Activated CD8-positive, alpha-beta memory T cell treated with anti-CD3 and anti-CD28 coated beads for 36 hours (primary cell): ENCODE data around the gene HBQ1. TPM values are rescaled to one million over a fixed set of nuclear protein-coding genes. Genes with fewer than 3 reads are reported as not detected.
"Not testable (repeated sequence)": the region's sequence is repeated elsewhere in the genome, so short reads cannot be mapped to it uniquely, and the experiment has no call there.

Source experiments
- CTCF ChIA-PET: fragments of 350-600 bp; sonication (Branson Sonifier 250); formaldehyde crosslinking; loops from one replicate; lab custom pipeline; 2021; ENCODE audit warnings: antibody characterized with exemption; lab: Charles Lee
- POLR2A ChIA-PET: fragments of 350-600 bp; sonication (Branson Sonifier 250); formaldehyde crosslinking; loops from one replicate; lab custom pipeline; 2021; ENCODE audit warnings: antibody characterized with exemption; lab: Charles Lee
- total RNA-seq, 2 experiments: library from RNA; stranded (reverse); gene quantifications; one replicate each; pipeline ENCODE4 v1.2.3, GENCODE V29; 2021

HBQ1 gene
- total RNA-seq, 2 experiments from 2014 or later: 1.3 TPM; not detected in 1

- POLR2A ChIA-PET, CTCF ChIA-PET: not testable (repeated sequence)
These were observed 7.8 kb upstream of the HBQ1 start, which contains the start of gene HBA2 for GRCh38 chr16:172374-172941. HBA2 (plus strand) TSS chr16:172876; CDS start chr16:172913, 37 bp downstream.

- CTCF ChIA-PET, POLR2A ChIA-PET: not testable (repeated sequence)
These were observed 6.9 kb upstream of the HBQ1 start for GRCh38 chr16:173211-173854.

- POLR2A ChIA-PET, CTCF ChIA-PET: not testable (repeated sequence)
These were observed 6.1 kb upstream of the HBQ1 start for GRCh38 chr16:173928-174769.

GRCh38 chr16:175011-175949 lies 5.0 kb upstream of the HBQ1 start:
- CTCF ChIA-PET: interaction anchor here (1.0 kb wide), 1 partner anchor 110 kb away, joined by 5 read pairs; no protein-coding TSS in a partner anchor

GRCh38 chr16:176006-176405 lies 4.3 kb upstream of the HBQ1 start:
- CTCF ChIA-PET: not testable (repeated sequence)

More at GRCh38 chr16:175011-175949, 5.0 kb upstream of the HBQ1 start:
- POLR2A ChIA-PET: no interaction called here

GRCh38 chr16:176477-177382 lies 3.5 kb upstream of the HBQ1 start, which contains the start of gene HBA1:
HBA1 (plus strand) TSS chr16:176680; CDS start chr16:176717, 37 bp downstream.
- ChIA-PET POLR2A (interaction anchor here (0.5 kb wide), 1 partner anchor 108 kb away, joined by 3 read pairs; no protein-coding TSS in a partner anchor), CTCF (interaction anchor here (1.3 kb wide), 1 partner anchor 70 kb away, joined by 4 read pairs; no protein-coding TSS in a partner anchor)

More at GRCh38 chr16:176006-176405, 4.3 kb upstream of the HBQ1 start:
- POLR2A ChIA-PET: not testable (repeated sequence)

- ChIA-PET CTCF (interaction anchor here (1.3 kb wide), 2 partner anchors 70 to 81 kb away, joined by 4 to 5 read pairs; no protein-coding TSS in a partner anchor), POLR2A (interaction anchor here (0.5 kb wide), 1 partner anchor 109 kb away, joined by 3 read pairs; no protein-coding TSS in a partner anchor)
These were observed 2.9 kb upstream of the HBQ1 start for GRCh38 chr16:177394-177822.

- ChIA-PET POLR2A (no interaction called here), CTCF (interaction anchor here (1.3 kb wide), 2 partner anchors 71 to 81 kb away, joined by 4 to 5 read pairs; no protein-coding TSS in a partner anchor)
These were observed 2.1 kb upstream of the HBQ1 start for GRCh38 chr16:177981-178667.

- ChIA-PET CTCF (interaction anchor here (1.3 kb wide), 1 partner anchor 82 kb away, joined by 5 read pairs; no protein-coding TSS in a partner anchor), POLR2A (no interaction called here)
These were observed 1.6 kb upstream of the HBQ1 start for GRCh38 chr16:178668-179015.

- ChIA-PET CTCF (interaction anchor here (1.1 to 2.1 kb wide), 3 partner anchors 40 to 83 kb away, joined by 3 to 6 read pairs (median 4); no protein-coding TSS in a partner anchor), POLR2A (no interaction called here)
These were observed 807 bp upstream of the HBQ1 start for GRCh38 chr16:179211-180092.

- ChIA-PET CTCF (interaction anchor here (0.7 to 2.1 kb wide), 17 partner anchors 9 to 182 kb away, joined by 3 to 9 read pairs (median 4); no protein-coding TSS in a partner anchor), POLR2A (interaction anchor here (0.5 kb wide), 1 partner anchor 128 kb away, joined by 3 read pairs; no protein-coding TSS in a partner anchor)
These were observed 664 bp downstream of the HBQ1 start for GRCh38 chr16:180681-181564.

- POLR2A ChIA-PET: interaction anchor here (0.5 kb wide), 1 partner anchor 129 kb away, joined by 3 read pairs; no protein-coding TSS in a partner anchor
These were observed 1.3 kb downstream of the HBQ1 start for GRCh38 chr16:181565-182021.

GRCh38 chr16:183005-183404 lies 2.7 kb downstream of the HBQ1 start:
- CTCF ChIA-PET: interaction anchor here (1.6 kb wide), 1 partner anchor 76 kb away, joined by 8 read pairs; no protein-coding TSS in a partner anchor
- POLR2A ChIA-PET: no interaction called here

More at GRCh38 chr16:181565-182021, 1.3 kb downstream of the HBQ1 start:
- CTCF ChIA-PET: interaction anchor here (0.9 to 1.3 kb wide), 12 partner anchors 10 to 180 kb away, joined by 3 to 9 read pairs (median 4); no protein-coding TSS in a partner anchor

- CTCF ChIA-PET: interaction anchor here (0.5 to 1.0 kb wide), 2 partner anchors 13 to 78 kb away, joined by 3 to 6 read pairs; no protein-coding TSS in a partner anchor
- POLR2A ChIA-PET: no interaction called here
These were observed 5.0 kb downstream of the HBQ1 start for GRCh38 chr16:185213-185612.
